Memory B cell (primary cell): ENCODE data around the gene RBBP6.
"Not testable (repeated sequence)": the region's sequence is repeated elsewhere in the genome, so short reads cannot be mapped to it uniquely, and the experiment has no call there.

Experiments used
- ATAC-seq: fragments of 150-1000 bp; cut with Tn5 transposase; 2 replicates; pipeline ENCODE4 v1.10.0; 2021; ENCODE audit warnings: low read depth, mild to moderate bottlenecking, moderate library complexity
- DNase-seq, 2 donors: peaks; one replicate each; pipeline ENCODE4 v3.0.0; 2022; ENCODE audit warnings: low spot score in 2 of 2
- H3K27ac Mint-ChIP-seq: one replicate; pipeline ENCODE4 v1.8.0; 2022; ENCODE audit warnings: mild to moderate bottlenecking, moderate library complexity, mixed read lengths
- H3K27me3 Mint-ChIP-seq: one replicate; pipeline ENCODE4 v1.8.0; 2022; ENCODE audit warnings: mixed read lengths
- H3K36me3 Mint-ChIP-seq: one replicate; pipeline ENCODE4 v1.8.0; 2022; ENCODE audit warnings: mild to moderate bottlenecking, mixed read lengths
- H3K4me1 Mint-ChIP-seq: one replicate; pipeline ENCODE4 v1.8.0; 2022; ENCODE audit warnings: mixed read lengths
- H3K4me3 Mint-ChIP-seq: one replicate; pipeline ENCODE4 v1.8.0; 2022; ENCODE audit warnings: mild to moderate bottlenecking, moderate library complexity, mixed read lengths
- H3K9me3 Mint-ChIP-seq: one replicate; pipeline ENCODE4 v1.8.0; 2022; ENCODE audit warnings: mixed read lengths

The RBBP6 gene

DNA sequence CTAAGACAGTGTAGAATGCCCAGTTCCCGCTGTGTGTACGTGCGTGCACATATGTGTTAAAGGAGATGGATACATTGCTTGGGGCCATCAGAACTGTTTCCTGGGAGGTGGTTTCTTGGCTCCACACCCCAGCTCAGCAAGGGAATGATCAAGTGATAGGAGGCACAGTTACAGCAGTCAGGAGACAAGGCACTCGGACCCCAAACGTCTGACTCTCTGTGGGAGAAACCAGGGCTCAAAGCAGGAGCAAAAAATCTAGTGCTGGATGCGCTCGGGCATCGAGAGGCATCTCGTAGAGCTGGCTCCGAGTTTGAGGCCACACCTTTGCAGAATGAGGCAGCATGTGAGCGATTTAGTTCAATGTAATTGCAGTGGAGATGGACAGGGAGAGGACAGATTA is 71.9 kb downstream of the RBBP6 start:
- no peak overlapping the region for H3K4me3 Mint-ChIP-seq
- H3K36me3 Mint-ChIP-seq, result no peaks in the 10 kb centered on the region
- peaks cover 5% of the 10 kb centered on the region for H3K4me1 Mint-ChIP-seq
- no peak overlapping the region for H3K27ac Mint-ChIP-seq
- H3K27me3 Mint-ChIP-seq, result peaks cover 24% of the 10 kb centered on the region
- no peak for DNase-seq
- no peak for ATAC-seq
- no peaks in the 10 kb centered on the region for H3K9me3 Mint-ChIP-seq

DNA sequence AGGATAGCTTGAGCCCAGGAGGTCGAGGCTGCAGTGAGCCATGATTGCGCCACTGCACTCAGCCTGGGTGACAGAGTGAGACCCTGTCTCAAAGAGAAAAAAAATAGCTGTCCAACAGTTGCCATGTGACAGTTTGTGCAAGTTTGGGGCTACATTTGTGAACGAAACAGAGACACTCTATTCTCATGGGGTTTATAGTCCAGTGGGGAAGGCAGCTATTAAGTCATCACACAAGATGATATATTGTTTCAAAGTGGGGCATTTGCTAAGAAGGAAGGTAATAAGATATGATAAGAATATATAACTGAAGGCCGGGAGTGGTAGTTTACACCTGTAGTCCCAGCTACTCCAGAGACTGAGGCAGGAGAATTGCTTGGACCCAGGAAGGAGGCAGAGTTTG is 73.3 kb downstream of the RBBP6 start:
- Mint-ChIP-seq H3K4me3 (no peak overlapping the region), H3K36me3 (no peaks in the 10 kb centered on the region), H3K27ac (no peak overlapping the region)

DNA sequence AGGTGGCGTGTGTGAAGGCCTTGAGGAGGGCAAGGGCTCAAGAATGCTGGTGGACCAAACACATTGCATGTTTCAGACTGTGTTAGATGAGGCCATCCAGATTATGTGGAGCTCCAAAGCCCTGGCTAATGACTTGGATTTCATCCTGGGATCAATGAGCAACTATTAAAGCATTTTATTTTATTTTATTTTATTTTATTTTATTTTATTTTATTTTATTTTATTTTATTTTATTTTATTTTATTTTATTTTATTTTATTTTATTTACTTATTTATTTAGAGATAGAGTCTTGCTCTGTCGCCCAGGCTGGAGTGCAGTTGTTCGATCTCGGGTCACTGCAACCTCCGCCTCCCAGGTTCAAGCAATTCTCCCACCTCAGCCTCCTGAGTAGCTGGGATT is 73.9 kb downstream of the RBBP6 start:
- ATAC-seq, result not testable (repeated sequence)
- H3K27me3 Mint-ChIP-seq, result peaks cover 16% of the 10 kb centered on the region

More for the DNA sequence above, 73.3 kb downstream of the RBBP6 start:
- DNase-seq (no peak), ATAC-seq (no peak)
- Mint-ChIP-seq H3K4me1 (peaks cover 5% of the 10 kb centered on the region), H3K27me3 (peaks cover 21% of the 10 kb centered on the region), H3K9me3 (no peaks in the 10 kb centered on the region)

DNA sequence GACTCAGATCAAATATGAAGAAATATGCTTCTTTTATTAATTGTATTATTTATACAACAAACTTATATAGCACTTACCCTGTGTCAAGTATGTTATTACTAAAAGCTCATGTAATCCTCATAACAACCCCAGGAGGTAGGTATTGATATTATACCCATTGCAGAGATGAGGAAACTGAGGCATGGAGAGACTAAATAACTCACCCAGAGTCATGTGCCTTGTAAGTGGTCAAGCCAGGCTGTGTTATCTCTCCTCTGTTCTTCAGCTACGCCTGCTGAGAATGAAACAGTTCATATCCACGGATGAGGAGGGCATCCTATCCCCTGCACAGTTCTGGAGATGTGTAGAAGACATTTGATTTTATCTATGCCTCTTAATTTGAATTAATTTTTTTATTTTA is 78.1 kb downstream of the RBBP6 start:
- no peak overlapping the region for H3K4me3 Mint-ChIP-seq
- H3K9me3 Mint-ChIP-seq, result no peaks in the 10 kb centered on the region
- no peak for ATAC-seq
- no peak overlapping the region for H3K27ac Mint-ChIP-seq
- H3K36me3 Mint-ChIP-seq, result no peaks in the 10 kb centered on the region
- no peaks in the 10 kb centered on the region for H3K4me1 Mint-ChIP-seq
- no peak for DNase-seq
- H3K27me3 Mint-ChIP-seq, result peaks cover 8% of the 10 kb centered on the region

More for the DNA sequence above, 73.9 kb downstream of the RBBP6 start:
- not testable (repeated sequence) for DNase-seq, H3K27ac Mint-ChIP-seq, H3K4me1 Mint-ChIP-seq, H3K9me3 Mint-ChIP-seq, H3K4me3 Mint-ChIP-seq, H3K36me3 Mint-ChIP-seq
